ENCODE data around the gene IRAK4.
"Not testable (repeated sequence)": the region's sequence is repeated elsewhere in the genome, so short reads cannot be mapped to it uniquely, and the experiment has no call there.

Gene IRAK4

DNA sequence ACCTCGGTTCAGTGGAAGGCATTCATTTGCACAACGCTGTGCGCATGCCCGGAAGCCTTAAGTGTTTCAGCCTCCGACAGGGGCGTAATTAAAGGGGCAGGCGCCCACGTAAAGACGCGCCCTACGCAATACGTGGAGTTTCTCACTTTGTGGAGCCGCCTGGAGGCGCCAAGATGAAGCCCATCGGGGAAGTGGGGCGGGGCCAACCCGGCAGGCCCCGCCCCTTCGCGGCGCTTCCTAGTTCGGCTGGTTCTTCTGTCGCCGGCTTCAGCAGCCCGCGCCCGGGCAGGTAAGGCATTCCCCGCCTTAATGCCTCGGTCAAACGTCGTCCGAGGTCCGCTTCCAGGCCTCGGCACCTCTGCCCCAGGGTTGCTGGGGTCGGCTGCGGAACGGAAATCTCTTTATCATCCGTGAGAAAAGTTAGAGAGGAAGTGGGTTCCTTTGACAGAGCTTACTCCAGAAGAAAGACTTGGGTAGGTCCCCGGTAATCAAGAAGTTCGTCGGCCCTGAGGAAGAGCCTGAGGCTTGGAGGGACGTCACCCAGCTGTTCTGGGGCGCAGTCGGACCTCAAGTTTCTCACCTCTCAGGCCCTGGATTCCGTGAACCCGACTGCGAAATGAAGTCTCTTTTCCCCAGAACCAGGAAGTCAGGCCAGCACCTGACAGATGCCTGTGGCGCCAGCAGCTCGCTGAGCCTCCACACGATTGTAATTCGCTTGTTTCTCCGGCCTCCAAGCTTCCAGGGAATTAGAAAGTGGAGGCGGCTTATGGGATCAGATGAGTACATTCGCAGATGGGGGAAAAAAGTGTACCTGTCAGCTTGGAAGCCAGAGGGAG lies at the start of gene IRAK4, which contains the start of gene PUS7L:
Gene IRAK4, plus strand, starts transcription at position 224 of the 836 bp plus-strand sequence. CDS start 9,161 bp downstream, outside the sequence.
Gene PUS7L, minus strand, starts transcription at position 63 of the 836 bp plus-strand sequence. CDS start 3,545 bp downstream, outside the sequence.
- DNase-seq (ENCODE audit: low read depth in 3 of 3): peak; percentile 90 to 95 (median 94)

DNA sequence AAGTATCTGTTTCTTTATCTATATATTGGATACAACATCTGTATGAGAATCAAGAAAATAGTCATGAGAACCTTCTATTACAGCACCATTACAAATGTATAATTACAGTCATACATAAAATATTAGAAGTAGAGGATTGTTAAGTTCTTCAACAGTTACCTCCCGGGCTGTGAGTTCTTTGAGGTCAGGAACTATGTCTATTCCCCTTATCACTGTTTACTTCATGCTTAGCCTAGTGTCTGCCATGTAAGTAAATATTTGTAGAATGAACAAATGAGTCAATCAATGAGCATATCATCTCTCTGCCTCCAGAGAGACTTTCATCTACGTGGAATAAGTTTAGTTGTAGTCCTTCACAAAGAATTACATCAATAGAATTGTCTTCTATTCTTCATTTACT lies 47.4 kb upstream of the IRAK4 start:
- no peak for DNase-seq (ENCODE audit: low read depth in 3 of 3)

DNA sequence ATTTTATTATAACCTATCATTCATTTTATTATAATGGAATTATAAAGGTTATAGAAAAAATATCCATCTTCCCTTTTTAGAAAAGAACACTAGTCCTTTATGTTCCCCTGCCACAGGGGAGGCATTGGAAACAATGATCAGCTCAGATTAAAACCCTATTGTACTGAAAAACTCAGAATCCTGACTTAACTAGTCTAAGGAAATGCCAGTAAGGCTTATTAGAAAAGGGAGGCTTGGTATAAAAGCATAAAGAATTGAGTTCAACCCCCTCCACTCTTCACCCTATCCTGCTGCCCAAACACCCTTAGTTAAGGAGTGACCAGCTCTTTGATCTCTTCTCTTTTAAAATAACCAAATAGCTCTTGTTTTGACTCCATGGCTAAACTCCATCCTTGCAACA lies 36.1 kb upstream of the IRAK4 start:
- no peak for DNase-seq (ENCODE audit: low read depth in 3 of 3)

DNA sequence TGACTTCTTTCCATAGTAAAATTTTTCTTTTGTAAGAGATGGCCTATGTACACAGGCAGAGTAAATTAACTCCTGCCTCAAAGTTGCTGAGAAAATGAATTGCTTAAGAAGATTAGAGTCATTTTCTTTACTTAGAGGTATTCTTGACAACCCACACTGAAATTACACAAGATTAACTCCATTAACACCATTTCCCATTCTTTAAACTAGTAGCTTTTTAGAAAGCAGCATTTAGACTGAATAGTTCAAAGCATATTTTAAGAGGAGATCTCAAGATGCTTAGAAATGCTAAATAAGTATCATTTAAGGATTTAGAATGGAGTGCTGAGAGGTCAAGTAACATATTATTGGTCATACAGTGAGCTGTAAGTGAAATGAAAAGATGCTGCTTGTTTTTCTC lies 35.6 kb upstream of the IRAK4 start:
- DNase-seq (ENCODE audit: low read depth in 3 of 3): no peak

DNA sequence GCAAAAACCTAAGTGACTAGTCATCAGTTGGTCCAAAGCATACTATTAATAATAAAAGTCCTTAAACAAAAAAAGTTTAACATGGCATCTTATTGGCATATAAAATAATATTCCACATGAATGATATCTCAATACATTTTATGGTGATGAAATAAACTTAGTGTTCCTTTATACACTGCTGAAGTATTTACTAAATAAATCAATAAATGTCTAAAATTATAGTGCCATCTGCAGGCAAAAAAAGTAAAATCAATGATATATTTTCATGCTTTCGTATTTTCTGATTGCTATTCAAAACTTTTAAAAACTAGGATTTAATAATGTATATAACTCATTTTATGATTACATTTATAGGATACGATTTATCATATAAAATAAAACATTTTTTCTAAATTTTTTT lies 30.6 kb upstream of the IRAK4 start:
- DNase-seq (ENCODE audit: low read depth in 3 of 3): no peak

DNA sequence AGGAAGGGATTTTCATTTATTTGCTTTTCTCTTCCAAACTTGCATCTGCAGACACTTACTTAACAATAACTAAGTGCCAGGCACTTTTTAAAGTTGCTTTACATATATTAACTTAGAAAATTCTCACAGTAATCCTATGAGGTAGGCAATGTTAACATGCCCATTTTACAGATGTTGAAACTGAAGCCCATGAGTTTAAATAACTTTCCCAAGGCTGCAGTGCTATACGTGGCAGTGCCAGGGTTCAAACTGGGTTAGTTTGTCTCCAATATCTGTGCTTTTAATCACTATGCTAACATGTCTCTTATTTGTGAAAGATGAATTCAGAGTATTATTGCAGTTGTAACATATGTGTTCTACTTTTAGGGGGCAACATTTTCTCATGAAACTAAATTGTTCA lies 30.1 kb upstream of the IRAK4 start:
- DNase-seq (ENCODE audit: low read depth in 3 of 3): no peak

DNA sequence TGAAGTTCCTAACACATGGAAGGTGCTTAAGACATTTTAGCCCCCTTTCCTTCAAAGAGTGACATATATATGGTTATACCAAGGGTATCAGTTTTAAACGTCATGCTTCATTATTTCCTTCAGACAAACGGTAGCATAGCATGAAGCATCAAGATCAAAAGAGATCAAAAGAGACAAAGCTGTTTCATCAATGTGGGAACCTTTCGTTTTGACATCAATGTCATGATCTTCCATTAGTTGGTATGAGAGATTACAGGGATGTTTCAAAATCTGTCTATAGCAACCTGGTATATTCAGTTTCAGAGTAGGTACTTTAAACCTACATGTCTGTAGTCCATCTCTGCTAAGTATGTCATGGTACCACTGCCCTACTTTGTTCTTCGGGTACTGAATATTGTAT lies 28.5 kb upstream of the IRAK4 start:
- no peak for DNase-seq (ENCODE audit: low read depth in 3 of 3)

DNA sequence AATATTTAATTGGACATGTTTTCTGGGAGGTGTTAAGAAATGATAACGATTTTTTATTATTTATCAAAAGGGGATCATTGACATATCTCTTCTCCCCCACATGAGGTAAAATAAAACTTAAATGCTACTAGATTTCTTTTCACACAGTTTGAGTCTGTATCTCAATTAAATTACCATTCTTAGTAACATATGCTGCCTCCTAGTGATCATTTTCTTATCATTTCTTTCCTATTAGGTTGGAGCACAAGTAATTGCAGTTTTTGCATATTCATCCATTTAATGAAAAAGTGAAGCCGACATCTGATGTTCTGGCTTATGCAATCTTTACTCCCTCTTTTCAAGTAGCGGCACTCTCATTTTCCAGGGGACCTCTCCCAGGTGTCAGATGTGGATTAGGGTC lies 25.1 kb upstream of the IRAK4 start:
- DNase-seq (ENCODE audit: low read depth in 3 of 3): no peak

DNA sequence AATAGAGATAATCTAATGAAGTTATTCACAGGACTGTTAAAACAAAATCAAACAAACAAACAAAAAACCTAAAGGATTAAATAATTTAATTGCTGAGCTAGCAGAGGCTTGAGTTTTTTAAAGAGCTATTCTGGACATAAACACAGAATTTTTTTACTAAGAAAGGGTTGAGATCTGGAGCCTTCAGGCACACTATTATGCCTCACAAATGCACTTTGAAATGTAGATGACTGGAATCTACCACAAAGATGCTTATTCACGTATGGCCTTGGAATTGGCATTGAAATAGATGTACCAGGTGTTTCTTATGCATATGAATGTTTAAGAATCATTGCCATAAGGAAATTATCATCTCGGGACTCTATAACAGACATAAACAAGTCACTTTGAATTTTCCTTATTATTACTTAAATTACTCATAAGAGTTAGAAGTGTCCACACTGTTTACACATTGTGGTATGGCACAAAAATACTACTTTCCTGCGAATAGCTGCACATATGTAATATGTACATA lies 21.8 kb upstream of the IRAK4 start:
- no peak for DNase-seq (ENCODE audit: low read depth in 3 of 3)

DNA sequence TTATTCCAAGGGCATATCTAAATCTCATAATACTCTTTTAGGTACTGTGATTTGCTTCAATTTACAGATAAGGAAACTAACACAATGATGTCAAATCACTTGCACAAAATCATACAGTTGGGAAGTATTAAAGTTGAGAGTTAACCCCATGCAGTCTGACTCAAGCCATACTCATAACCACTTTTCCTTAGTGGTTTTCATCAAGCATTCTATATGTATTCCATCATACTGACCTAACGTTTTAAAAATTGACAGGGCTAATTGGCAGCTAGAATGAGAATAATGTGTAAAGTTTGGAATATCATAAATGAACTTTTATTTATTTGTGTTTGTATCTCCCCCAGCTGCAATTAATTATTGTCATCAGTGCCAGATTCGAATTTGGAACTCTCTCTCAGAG lies 21.1 kb upstream of the IRAK4 start:
- no peak for DNase-seq (ENCODE audit: low read depth in 3 of 3)

DNA sequence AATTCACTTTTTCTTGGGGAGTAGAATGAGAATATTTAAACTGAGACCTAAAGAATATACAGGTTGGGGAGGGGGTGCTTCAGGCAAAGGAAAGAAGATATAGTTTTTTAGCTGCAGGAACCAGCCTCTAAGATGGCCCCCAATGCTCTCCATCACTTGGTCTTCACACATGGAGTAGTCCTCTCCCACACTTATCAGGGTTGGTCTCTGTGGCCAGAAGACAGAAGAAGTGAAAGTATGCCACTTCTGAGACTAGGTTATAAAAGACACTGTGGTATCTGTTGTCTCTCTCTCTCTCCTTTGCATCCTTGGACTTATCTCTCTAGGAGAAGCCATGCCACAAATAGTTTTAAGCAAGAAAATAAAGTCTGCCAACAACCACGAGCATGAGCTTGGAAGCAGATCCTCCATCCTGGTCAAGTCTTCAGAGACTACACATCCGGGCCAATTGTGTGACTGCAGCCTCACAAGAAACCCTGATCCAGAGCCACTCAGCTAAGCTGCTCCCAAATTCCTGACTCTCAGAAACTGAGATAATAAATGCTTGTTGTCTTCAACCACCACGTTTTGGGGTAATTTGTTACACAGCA lies 18.1 kb upstream of the IRAK4 start:
- DNase-seq (ENCODE audit: low read depth in 3 of 3): no peak

DNA sequence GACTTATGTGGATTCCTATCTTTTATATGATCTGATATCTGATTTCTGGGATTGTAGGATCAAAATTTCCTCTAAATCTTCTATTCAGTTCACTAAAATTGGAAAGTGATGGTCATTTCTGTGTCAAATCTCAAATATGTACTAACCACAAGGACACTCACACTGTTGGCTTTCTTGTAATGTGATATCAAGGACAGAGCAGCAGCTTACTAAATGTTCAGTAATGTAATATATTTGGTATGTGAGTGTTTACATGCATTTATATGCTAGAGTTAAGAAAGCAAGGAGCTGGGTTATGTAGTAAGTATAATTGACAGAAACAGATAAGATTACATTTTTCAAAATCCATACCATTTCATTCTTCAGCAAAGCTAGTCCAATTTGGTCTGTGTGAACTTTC lies 16.6 kb upstream of the IRAK4 start:
- no peak for DNase-seq (ENCODE audit: low read depth in 3 of 3)

DNA sequence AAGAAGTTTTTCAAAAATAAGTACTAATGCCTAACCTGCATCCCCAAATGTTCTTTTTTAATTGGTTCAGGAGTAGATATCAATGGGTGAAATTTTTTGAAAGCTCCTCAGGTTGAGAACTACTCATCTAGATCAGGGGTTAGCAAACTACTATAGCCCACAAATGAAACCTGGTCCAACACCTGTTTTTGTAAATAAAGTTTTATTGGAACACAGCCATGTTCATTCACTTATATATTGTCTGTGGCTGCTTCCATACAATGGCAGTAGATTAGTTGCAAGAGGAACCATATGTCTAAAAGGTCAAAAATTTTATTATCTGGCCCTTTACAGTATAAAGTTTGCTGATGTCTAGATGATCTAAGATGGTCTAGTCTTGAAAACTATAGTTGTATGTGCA lies 13.9 kb upstream of the IRAK4 start:
- DNase-seq (ENCODE audit: low read depth in 3 of 3): no peak

DNA sequence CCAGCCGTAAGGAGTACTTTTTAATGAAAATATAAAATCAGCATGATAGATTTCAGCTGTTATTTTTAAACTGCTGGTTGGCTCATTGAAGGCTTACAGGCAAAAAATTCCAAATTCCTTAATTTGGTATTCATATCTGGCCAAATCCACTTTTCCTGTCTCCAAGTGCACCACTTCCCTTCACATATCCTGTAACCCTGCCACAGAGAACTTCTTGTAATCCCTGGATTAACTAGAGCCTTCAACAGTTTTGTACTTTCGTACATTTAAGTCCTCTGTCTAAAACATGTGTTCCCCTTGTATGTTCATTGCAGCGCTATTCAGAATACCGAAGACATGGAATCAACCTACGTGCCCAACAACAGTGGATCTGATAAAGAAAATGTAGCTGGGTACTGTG lies 9.7 kb upstream of the IRAK4 start:
- no peak for DNase-seq (ENCODE audit: low read depth in 3 of 3)

DNA sequence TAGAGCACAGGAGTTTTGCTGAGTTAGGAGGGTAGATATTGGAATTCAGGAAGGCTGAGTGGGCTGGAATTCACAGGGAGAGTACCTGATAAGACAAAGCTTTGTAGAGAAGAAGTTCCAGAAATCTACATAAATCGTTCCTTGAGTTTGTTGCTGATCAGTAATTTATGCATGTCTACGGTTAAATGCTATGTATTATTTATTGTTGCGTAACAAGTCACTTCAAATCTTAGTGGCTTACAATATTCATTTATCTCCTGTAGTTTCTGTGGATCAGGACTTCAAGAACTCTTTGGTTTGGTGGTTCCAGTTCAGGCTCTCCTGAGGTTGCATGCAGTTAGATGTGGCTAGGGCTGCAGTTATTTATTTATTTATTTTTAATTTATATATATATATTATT lies 7.9 kb upstream of the IRAK4 start:
- no peak for DNase-seq (ENCODE audit: low read depth in 3 of 3)

DNA sequence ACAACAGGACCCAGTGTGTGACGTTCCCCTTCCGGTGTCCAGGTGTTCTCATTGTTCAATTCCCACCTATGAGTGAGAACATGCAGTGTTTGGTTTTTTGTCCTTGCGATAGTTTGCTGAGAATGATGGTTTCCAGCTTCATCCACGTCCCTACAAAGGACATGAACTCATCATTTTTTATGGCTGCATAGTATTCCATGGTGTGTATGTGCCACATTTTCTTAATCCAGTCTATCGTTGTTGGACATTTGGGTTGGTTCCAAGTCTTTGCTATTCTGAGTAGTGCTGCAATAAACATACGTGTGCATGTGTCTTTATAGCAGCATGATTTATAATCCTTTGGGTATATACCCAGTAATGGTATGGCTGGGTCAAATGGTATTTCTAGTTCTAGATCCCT lies 7.4 kb upstream of the IRAK4 start:
- DNase-seq (ENCODE audit: low read depth in 3 of 3): not testable (repeated sequence)

DNA sequence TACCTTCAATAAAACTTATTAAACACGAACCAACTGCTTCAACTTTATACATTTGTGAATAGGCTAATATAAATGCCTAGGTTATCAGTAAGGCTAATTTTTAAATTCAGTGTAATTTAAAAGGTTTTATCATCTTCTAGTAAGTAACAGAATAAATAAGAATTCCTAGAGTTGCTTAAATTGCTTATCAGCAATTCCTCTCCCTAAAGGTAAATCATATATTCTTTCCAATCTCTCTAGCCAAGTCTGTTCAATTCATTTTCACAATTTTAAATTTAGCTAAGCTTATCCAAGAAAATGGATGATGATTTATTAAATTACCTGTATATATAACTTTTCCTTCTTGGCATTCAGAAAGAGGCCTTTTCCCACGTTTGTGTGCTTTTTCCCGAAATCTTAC lies 4.7 kb upstream of the IRAK4 start:
- DNase-seq (ENCODE audit: low read depth in 3 of 3): no peak

DNA sequence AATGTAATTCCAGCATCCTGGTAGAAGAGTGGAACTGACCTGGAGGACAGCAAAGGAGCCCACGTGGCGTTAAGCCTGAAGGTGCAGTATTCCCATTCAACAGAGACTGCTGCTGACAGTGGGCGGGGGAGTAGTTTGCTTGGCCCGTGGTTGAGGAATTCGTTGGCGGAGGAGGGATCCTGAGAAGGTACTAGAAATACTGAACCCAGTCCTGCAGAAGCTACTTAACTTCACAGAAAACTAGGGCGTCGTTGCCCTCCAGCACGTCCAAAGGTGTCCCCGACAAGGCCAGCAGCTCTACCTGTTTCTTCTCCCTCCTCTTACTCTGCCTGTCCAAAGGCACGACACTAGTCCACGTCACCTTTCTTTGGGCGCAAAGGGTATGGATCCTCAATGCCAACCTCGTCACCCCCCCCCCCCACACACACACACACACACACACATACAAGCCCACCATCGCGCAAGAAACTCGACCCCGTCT lies 464 bp upstream of the IRAK4 start:
- peak in 2 of 3 experiments; percentile 4 to 8 for DNase-seq (ENCODE audit: low read depth in 3 of 3)

DNA sequence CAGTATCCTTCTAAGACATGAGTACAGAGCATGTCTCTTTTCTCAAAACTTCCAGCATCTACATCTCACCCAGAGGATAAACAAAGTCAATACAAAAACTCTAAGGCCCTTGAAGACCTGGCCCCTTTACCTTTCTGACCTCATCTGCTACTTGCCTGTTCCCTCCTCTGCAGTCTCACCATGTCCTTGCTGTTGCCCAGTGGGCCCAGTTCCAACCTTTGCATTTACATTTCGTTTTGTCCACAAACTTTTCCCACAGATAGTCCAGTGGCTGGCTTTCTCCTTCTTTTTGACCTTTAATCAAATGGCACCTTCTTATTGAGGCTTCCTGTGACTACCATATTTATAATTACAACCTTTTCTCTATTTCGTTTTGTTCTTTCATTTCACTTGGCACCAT lies 1.6 kb downstream of the IRAK4 start:
- DNase-seq (ENCODE audit: low read depth in 3 of 3): no peak

DNA sequence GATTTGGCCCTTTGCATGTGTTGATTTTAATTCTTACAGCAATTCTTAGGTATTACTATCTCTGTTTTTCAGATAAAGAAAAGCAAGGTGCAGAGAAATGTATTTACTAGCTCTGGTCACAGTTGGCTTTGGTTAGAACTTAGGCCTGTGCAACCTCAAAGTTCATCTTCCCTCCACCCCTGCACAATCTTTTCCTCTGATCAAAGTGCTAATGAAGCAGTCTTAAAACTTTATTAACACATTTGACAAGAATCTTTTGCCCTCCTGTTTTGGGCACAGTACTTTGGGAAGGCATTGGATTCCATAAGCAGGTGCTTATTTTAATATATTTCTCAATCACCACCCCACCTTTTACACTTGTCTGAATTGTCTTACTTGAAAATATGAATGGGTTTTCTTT lies 2.7 kb downstream of the IRAK4 start:
- no peak for DNase-seq (ENCODE audit: low read depth in 3 of 3)

DNA sequence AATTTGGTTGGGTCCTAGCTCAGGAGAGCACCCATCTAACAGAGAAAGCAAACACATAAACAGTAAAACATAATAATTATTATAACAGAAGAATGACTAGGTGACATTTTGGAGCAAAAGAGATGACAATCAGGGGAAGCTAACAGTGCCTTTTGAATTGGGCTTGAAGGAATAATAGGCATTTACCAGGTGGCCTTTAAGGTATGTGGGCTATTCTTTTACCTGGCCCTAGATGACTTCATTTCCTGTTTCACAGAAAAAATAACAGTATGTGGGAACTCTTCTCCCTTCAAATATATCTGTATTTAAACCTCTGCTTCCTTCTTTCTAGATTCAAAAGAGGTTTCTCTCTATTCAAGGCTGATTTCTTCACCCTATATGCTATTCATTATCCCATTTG lies 3.8 kb downstream of the IRAK4 start:
- no peak for DNase-seq (ENCODE audit: low read depth in 3 of 3)

DNA sequence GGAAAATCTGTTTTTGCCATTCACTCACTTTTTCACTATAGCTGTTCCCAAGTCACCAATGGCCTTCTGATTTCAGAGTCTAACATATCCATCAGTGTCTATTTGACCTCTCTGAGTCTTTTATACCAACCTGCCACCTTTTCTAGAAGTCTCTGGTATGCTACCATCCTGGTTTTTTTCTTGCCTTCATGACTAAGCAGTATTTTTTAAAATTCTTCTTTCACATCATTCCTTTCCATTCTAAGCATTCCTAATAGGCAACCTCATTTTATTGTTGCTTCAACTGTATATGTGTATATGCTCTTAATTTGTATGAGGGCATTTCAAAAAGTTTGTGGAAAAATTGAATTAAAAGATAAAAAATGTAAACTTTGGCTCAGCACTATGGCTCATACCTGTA lies 5.0 kb downstream of the IRAK4 start:
- DNase-seq (ENCODE audit: low read depth in 3 of 3): no peak

DNA sequence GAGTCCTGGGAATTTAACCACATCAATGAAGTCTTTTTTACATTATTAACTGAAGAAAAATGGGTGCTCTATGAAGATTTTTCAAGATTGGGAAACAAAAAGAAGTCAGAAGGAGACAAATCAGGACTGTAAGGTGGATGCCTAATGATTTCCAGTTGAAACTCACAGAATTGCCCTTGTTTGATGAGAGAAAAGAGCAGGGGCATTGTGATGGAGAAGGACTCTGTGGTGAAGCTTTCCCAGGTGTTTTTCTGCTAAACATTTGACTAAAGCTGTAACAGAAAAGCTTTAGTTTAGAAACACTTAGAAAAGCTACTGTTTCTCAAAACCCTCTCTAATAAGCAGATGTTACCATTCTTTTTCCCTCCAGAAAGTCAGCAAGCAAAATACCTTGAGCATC lies 5.8 kb downstream of the IRAK4 start:
- no peak for DNase-seq (ENCODE audit: low read depth in 3 of 3)
